Stimulated activated effector memory CD8-positive, alpha-beta T cell treated with anti-CD3 and anti-CD28 coated beads, Interleukin-12 subunit alpha, Interleukin-12 subunit beta, amount 100 ng/mL, for 72 hours (primary cell): ENCODE results near the gene TBX6.
"Not testable (repeated sequence)": the region's sequence is repeated elsewhere in the genome, so short reads cannot be mapped to it uniquely, and the experiment has no call there.

Source experiments
- ATAC-seq: fragments of 150-1000 bp; cut with Tn5 transposase; 2 replicates; pipeline ENCODE4 v1.10.0; 2021
- DNase-seq, 2 donors: peaks; one replicate each; pipeline ENCODE4 v3.0.0; 2021 to 2022; ENCODE audit warnings: low spot score in 2 of 2
- H3K27ac Mint-ChIP-seq: one replicate; pipeline ENCODE4 v1.8.0; 2022; ENCODE audit warnings: mild to moderate bottlenecking, mixed read lengths
- H3K36me3 Mint-ChIP-seq: one replicate; pipeline ENCODE4 v1.8.0; 2022; ENCODE audit warnings: mild to moderate bottlenecking, mixed read lengths
- H3K4me1 Mint-ChIP-seq: one replicate; pipeline ENCODE4 v1.8.0; 2022; ENCODE audit warnings: mixed read lengths
- H3K4me3 Mint-ChIP-seq: one replicate; pipeline ENCODE4 v1.8.0; 2022; ENCODE audit warnings: mild to moderate bottlenecking, mixed read lengths
- H3K9me3 Mint-ChIP-seq: one replicate; pipeline ENCODE4 v1.8.0; 2022; ENCODE audit warnings: mixed read lengths

The TBX6 gene

DNA sequence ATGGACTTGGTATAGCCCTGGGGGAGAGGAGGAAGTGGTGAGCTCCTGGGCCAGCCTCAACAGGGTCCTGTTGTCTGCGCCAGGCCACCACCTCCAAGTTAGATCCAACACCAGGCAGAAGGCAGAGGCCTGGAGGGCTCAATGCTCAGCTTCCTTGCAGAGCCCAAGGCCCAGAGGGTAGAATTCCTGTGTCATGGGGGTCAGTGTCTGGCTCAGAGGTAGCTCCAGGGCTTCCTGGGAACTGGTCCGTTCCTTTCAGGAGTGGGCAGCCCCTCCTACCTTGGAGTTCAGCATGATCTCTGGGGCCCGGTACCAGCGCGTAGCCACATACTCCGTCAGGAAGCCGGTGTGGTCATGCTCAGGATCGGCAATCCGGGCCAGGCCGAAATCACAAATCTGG lies 26.0 kb upstream of the TBX6 start:
- H3K4me3 Mint-ChIP-seq, result no peak overlapping the region
- peaks cover 60% of the 10 kb centered on the region for H3K36me3 Mint-ChIP-seq
- H3K27ac Mint-ChIP-seq, result no peak overlapping the region
- ATAC-seq (no peak), DNase-seq (no peak)
- H3K4me1 Mint-ChIP-seq, result peaks cover 52% of the 10 kb centered on the region
- H3K9me3 Mint-ChIP-seq, result no peaks in the 10 kb centered on the region

DNA sequence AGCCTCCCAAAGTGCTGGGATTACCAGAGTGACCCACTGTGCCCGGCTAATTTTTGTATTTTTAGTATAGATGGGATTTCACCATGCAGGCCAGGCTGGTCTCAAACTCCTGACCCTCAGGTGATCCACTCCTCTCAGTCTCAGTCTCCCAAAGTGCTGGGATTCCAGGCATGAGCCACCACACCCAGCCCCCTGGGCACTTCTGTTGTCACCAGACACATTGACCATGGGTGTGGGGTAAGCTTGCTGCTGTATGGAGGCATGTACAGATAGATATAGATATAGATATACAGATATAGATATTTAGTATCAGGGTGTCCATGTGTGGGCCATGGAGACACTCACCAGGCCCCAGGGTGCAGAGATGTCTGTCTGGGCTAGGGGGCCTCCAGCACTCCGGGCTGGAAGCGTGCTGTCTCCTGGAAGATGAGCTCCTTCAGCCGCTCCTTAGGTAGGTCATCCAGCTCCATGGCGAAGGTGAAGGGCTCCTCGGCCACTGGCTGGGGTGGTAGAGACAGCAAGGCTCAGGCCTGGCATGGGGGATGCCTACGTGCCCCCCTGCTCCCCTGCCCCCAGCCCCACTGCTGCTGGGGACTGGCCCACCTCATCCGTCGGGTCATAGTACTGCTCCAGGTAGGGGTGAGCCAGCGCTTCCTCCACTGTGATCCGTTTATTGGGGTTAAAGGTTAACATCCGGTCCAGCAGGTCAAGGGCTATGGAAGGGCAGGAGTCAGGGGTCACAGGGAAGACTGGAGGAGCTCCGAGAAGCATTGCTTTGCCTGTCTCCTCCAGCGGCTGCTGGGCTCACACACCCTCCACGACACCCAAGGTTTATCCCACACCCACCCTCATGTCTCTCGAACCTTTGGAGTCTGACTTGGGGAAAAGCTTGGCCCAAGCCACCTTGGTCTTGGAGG lies 24.8 kb upstream of the TBX6 start:
- ATAC-seq (no peak), DNase-seq (no peak)
- H3K4me1 Mint-ChIP-seq, result peaks cover 43% of the 10 kb centered on the region
- H3K36me3 Mint-ChIP-seq, result peaks cover 57% of the 10 kb centered on the region
- no peaks in the 10 kb centered on the region for H3K9me3 Mint-ChIP-seq
- no peak overlapping the region for H3K27ac Mint-ChIP-seq
- no peak overlapping the region for H3K4me3 Mint-ChIP-seq

DNA sequence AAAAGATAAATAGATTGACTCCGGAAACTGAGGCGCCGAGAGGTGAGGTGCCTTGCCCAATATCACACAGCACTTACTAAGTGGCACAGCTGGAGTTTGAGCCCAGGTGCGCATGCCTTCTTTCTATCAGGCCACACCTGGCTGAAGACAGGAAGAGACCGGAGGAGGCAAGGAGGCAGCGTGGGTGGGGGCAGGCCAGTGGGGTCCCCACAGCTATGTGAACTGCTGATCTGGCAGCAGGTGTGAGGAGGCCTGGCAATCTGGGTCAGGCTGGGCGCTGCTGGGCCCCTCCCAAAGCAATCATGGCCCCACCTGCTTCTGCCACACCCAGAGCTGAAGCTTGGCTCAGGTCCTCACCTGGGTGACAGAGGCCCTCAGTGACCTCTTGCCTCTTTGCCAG lies 23.5 kb upstream of the TBX6 start:
- Mint-ChIP-seq H3K36me3 (peaks cover 57% of the 10 kb centered on the region), H3K27ac (peak overlapping the region; percentile 65), H3K4me1 (peaks cover 36% of the 10 kb centered on the region), H3K4me3 (no peak overlapping the region), H3K9me3 (no peaks in the 10 kb centered on the region)
- ATAC-seq (peak; percentile 14), DNase-seq (no peak)

DNA sequence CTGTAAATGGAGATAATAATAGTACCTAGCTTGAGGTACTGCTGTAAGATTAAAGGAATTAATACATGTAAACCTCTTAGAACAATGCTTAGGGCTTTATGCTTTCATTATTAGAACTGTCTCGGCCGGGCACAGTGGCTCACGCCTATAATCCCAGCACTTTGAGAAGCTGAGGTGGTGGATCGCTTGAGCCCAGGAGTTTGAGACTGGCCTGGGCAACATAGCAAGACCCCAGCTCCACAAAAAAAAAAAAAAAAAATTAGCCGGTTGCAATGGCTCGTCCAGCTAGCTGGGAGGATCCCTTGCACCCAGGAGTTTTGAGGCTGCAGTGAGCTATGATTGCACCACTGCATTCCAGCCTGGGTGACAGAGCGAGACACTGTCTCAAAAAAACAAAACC lies 23.1 kb upstream of the TBX6 start:
- not testable (repeated sequence) for H3K9me3 Mint-ChIP-seq, DNase-seq, ATAC-seq, H3K4me3 Mint-ChIP-seq
- Mint-ChIP-seq H3K4me1 (peaks cover 32% of the 10 kb centered on the region), H3K36me3 (peaks cover 57% of the 10 kb centered on the region), H3K27ac (peak overlapping the region; percentile 65)

DNA sequence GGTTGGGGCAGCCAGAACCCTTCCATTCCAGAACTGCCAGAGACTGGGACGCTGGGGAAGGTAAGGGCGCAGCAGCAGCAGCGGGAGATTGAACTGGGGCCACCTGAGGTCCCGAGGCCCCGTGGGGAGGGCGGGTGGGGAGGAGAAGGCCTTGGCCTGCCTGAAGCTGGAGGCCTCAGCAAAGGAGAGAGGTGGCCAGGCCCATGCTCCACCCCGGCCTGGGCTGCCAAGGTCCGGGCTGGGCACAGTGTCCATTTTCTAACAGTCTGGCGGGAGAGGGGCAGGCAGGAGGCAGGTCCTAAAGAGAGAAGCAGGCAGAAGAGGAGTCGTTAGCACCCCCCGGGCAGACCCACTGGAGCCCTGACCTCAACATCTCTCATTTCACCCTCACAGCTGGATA lies 22.7 kb upstream of the TBX6 start:
- Mint-ChIP-seq H3K27ac (peak overlapping the region; percentile 65), H3K4me1 (peaks cover 30% of the 10 kb centered on the region), H3K9me3 (no peaks in the 10 kb centered on the region), H3K4me3 (no peak overlapping the region), H3K36me3 (peaks cover 54% of the 10 kb centered on the region)
- no peak for ATAC-seq
- no peak for DNase-seq

DNA sequence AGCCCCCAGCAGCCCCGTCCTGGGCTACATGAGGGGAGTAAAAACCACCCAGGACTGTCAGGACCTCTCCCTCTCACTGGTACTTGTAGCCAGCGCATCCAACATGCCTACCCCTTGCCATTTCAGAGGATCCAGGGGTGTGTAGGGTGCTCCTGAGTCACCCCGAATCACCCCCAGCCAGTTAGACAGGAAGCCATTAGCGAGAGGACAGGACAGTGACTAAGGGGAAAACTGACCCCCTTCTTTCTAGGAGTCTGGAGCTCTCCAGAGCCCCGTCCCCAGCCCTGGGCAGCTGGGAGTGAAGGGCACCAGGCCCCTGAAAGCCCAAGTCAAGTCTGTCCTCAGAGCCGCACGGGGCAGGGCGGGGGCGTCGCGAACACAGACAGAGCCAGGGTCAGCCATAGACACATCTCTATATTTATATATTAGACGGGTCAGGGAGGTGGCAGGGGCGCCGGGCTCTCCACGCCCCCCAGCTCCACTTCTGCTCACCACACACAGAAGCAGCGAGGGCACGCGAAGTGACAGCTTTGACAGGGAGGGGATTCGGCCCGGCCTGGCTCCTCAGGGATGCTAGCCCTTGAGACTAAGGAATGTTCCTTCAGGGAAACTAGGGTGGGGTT lies 22.1 kb upstream of the TBX6 start:
- DNase-seq (no peak), ATAC-seq (no peak)
- Mint-ChIP-seq H3K9me3 (no peaks in the 10 kb centered on the region), H3K4me1 (peaks cover 27% of the 10 kb centered on the region), H3K36me3 (peaks cover 48% of the 10 kb centered on the region), H3K4me3 (no peak overlapping the region), H3K27ac (peak overlapping the region; percentile 65)

DNA sequence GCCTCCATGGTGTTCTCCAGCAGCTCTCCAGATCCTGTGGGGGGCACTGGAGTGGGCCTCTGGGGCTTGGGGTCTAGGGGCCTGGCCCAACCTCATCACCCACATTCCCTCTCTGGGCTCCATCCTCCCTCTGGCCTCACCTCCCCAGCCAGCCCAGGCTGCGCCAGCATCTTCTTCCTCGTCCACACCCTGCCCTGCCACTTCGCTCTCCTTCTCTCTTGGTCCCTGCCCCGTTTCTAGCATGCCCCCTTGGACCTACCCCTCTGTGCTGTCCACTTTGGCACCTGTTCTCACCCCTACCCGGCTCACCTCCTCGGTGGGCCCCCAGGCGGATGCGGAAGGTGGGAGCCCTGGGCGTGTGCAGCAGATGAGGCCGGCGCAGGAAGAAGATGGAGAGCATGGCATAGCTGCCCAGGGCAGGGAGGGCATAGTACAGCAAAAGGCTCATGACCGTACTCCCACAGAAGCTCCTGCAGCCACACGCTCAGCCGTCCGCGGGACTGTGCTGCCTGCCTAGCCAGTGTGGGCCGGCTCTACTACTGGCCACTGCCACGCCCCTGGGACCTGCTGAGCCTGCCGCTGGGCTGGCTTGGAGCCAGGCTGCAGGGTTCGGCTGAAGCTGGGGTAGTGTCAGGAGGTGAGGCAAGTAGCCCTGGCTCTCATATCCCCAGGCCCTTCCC lies 21.4 kb upstream of the TBX6 start, which contains the start of gene GDPD3:
GDPD3 (minus strand) TSS at position 507 of the 680 bp plus-strand sequence; CDS start at position 448, 59 bp downstream.
- Mint-ChIP-seq H3K9me3 (no peaks in the 10 kb centered on the region), H3K4me1 (peaks cover 27% of the 10 kb centered on the region), H3K4me3 (no peak within 1 kb of the TSS), H3K36me3 (peaks cover 48% of the 10 kb centered on the region), H3K27ac (peak within 1 kb of the TSS; percentile 76)
- DNase-seq (no peak), ATAC-seq (peak; percentile 2)

DNA sequence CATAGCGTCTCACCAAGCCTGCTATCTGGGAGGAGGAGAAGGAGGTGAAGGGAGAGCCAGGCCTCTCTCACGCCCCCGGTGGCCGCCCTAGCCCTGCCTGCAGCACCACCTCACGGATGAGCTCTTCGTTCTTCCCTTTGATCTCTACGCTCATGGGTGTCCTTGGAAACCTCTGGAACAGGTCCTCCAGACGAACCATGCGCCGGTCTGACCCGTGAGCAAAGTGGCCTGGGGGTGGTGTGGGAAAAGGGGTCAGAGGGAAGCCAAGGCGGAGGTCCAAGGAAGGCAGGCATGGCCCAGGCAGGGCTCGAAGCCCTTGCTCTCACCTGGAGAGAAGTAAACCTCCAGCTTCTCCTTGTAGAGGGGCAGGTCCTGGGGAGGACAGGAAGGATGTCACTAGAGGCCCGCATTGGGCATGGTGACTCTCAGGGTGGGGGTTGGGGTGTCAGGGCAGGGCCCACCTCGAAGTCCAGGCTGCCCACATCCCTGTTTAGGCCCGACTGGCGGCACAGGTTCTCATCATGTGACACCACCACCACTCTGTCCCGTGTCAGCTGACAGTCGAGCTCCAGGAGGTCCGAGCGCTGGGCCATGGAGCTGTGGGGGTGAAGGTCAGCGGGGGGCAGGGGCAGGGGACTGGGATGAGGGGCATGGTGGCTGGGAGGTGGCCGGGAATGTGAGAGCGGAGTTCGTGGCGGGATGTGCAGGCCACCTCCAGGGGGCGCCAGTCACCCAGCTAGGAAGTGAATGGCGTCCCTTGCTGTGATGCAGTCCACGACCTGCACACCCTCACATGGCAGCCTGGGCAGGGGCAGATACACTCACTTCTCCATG lies 20.7 kb upstream of the TBX6 start:
- H3K4me1 Mint-ChIP-seq, result peaks cover 27% of the 10 kb centered on the region

DNA sequence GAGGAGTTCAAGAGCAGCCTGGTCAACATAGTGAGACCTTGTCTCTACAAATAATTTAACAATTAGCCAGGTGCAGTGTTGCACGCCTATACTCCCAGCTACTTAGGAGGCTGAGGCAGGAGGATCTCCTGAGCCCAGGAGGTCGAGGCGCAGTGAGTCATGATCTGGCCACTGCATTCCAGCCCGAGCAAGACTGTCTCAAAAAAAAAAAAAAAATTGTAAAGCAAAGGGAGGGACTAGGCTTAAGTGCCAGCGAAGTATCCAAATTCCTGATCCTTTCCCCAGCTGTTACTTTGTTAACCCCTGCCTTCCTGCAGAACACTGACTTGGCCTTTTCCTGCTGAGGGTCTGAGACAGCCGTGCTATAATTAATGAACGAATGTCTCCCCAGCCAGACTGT lies 18.9 kb upstream of the TBX6 start:
- no peak for DNase-seq
- peaks cover 38% of the 10 kb centered on the region for H3K36me3 Mint-ChIP-seq
- H3K27ac Mint-ChIP-seq, result no peak overlapping the region
- no peaks in the 10 kb centered on the region for H3K9me3 Mint-ChIP-seq
- no peak overlapping the region for H3K4me3 Mint-ChIP-seq
- H3K4me1 Mint-ChIP-seq, result peaks cover 27% of the 10 kb centered on the region
- ATAC-seq, result no peak

More for the DNA sequence above, 20.7 kb upstream of the TBX6 start:
- Mint-ChIP-seq H3K27ac (peak overlapping the region; percentile 76), H3K9me3 (no peaks in the 10 kb centered on the region), H3K4me3 (no peak overlapping the region), H3K36me3 (peaks cover 44% of the 10 kb centered on the region)
- DNase-seq (peak; percentile 62 to 80), ATAC-seq (peak; percentile 75)

DNA sequence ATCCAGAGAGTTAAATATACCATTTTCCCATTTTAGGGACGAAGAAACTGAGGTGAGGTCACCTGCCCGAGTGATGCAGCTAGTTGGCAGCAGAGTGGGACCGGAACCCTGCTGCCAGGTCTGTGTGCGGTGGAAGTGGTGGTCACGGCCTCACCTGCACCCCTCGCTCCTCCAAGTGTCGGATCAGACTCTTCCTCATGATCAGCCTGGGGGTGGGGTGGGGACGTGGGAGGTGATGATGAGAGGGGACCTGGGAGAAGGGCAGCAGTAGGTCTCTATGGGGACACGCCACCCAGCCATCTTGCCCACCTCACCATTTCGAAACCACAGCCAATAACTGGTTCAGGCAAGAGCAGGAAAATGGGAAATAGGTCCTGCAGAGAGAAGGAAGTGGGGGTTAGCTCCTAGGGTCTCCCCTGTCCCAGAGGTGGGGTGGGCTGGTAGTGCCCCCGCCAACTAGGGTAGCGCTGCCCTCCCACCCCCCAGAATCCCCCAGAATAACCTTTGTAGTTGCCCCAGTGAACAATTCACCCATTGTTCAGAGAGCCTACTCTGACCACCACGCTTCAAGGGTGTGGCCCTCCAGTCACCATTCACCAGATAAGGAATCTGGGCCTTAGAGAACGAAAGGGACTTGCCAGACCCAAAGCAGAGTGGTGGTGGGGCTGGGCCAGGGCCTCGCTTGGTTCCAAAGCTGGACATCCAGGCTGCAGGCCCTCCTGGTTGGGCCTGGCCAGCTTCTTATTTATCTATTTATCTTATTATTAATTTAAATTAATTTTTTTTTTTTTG lies 16.5 kb upstream of the TBX6 start:
- H3K36me3 Mint-ChIP-seq, result peaks cover 31% of the 10 kb centered on the region

DNA sequence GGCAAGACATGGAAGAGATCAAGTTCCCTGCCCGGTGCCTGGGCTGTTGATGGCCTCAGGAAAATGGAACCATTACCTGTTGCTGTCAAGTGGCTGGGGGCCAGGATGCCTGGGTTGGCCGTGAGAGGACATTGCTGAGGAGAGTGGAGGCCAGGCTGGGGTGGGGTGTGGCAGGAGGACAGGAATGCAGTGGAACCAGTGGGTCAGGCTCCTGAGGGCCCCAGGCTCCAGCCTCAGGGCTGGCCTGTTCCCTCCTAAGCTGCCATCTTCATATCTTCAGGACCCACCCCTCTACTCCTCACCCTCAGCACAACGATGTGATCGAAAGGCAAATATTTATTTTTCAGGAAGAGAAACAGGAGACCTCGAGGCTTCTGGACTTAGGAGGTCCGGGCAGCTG lies 12.8 kb upstream of the TBX6 start:
- no peak for ATAC-seq
- Mint-ChIP-seq H3K36me3 (peaks cover 24% of the 10 kb centered on the region), H3K27ac (peak overlapping the region; percentile 65), H3K9me3 (no peaks in the 10 kb centered on the region), H3K4me3 (no peak overlapping the region), H3K4me1 (no peaks in the 10 kb centered on the region)
- no peak for DNase-seq

More for the DNA sequence above, 16.5 kb upstream of the TBX6 start:
- ATAC-seq (no peak), DNase-seq (no peak)
- Mint-ChIP-seq H3K27ac (no peak overlapping the region), H3K4me3 (no peak overlapping the region), H3K4me1 (peaks cover 6% of the 10 kb centered on the region), H3K9me3 (no peaks in the 10 kb centered on the region)

DNA sequence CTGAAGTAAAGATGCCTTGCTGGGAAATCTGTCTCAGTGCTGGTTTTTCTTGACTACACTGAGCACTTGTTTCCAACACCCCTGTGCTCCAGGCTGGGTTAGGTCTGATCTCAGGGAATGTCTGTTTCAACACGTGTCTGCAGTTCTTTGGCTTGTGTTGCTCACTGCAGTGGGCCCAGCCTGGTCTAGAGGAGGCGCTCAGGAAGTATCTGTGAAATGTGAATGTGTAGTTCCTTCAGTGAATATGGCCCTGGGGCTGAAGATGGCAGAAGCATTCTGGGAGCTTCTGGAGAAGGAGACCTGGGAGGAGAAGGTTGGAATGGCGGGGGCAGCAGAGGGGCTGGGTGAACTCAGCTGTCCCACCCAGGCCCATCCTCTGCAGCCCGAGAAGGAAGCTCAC lies 12.4 kb upstream of the TBX6 start:
- DNase-seq, result no peak
- Mint-ChIP-seq H3K9me3 (no peaks in the 10 kb centered on the region), H3K4me1 (no peaks in the 10 kb centered on the region), H3K36me3 (peaks cover 24% of the 10 kb centered on the region), H3K27ac (peak overlapping the region; percentile 65), H3K4me3 (no peak overlapping the region)
- no peak for ATAC-seq

DNA sequence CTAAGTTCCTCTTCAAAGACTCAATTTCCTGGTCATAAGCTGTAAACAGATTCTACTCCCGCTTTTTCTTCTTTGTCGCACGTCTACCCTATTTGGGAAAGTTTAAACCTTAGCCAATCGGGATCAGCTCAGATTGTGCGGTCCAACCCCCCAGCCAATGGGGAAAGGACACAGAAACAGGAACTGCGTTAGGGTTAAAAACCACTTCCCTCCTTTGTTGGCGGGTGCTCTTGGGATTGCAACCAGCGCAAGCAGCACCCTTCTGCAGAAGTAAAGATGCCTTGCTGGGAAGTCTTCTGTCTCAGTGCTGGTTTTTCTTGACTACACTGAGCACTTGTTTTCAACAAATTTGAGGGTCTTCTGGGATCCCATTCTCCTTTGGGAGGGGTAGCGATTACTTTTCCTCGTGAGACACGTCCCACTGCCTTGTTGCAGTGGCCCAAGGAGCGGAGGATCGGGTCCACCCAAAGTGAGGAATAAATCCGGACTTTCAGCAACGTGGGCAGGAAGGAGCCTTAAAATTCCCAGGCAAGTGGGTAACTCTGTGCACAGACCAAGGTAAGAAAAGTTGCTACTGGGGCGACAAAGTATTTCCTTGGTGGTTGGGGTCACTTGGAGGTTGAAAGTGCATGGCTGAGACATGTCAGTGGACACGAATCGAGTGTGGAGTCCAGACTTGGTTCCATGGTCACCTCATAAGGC lies 5.3 kb upstream of the TBX6 start:
- Mint-ChIP-seq H3K4me3 (peak overlapping the region; percentile 92), H3K9me3 (peaks cover 7% of the 10 kb centered on the region), H3K36me3 (peaks cover 36% of the 10 kb centered on the region), H3K4me1 (peaks cover 40% of the 10 kb centered on the region), H3K27ac (peak overlapping the region; percentile 89)
- ATAC-seq, result no peak
- DNase-seq, result no peak
